Spleen (tissue), 11 donors: ENCODE measurements around the gene CCL1. TPM values are rescaled to one million over a fixed set of nuclear protein-coding genes. Genes with fewer than 3 reads are reported as not detected.

Experiments
- DNase-seq: peaks from one replicate; pipeline ENCODE4 v3.0.0-alpha.2; 2020
- H3K27ac ChIP-seq, 8 donors: fragments of 200-600 bp; sonication (generic) in 7 of 8; 1 replicate in 4 of 8; 2 replicates in 4 of 8; pipeline versions ENCODE4 v1.5.0 to v1.8.0; 2016 to 2021; ENCODE audit warnings: inconsistent platforms in 4 of 8, mild to moderate bottlenecking in 4 of 8, moderate library complexity in 1 of 8
- H3K27me3 ChIP-seq, 7 donors: fragments of 200-600 bp; sonication (generic) in 6 of 7; replicated peaks in 1 of 7; 1 replicate in 4 of 7; 2 replicates in 3 of 7; pipeline versions ENCODE4 v1.5.0 to v1.8.0; 2016 to 2021; ENCODE audit warnings: inconsistent platforms in 3 of 7, mild to moderate bottlenecking in 1 of 7
- H3K36me3 ChIP-seq, 6 donors: fragments of 200-600 bp; sonication (generic) in 5 of 6; 1 replicate in 4 of 6; 2 replicates in 2 of 6; pipeline versions ENCODE4 v1.5.0 to v1.8.0; 2016 to 2021; ENCODE audit warnings: inconsistent platforms in 2 of 6
- H3K4me1 ChIP-seq, 6 donors: fragments of 200-600 bp; sonication (generic) in 5 of 6; 1 replicate in 3 of 6; 2 replicates in 3 of 6; pipeline versions ENCODE4 v1.5.0 to v1.8.0; 2016 to 2021; ENCODE audit warnings: inconsistent platforms in 3 of 6
- H3K4me3 ChIP-seq, 8 donors: fragments of 200-600 bp; sonication (generic) in 7 of 8; 1 replicate in 4 of 8; 2 replicates in 4 of 8; pipeline versions ENCODE4 v1.5.0 to v1.8.0; 2016 to 2021; ENCODE audit warnings: inconsistent platforms in 4 of 8, mild to moderate bottlenecking in 4 of 8, moderate library complexity in 2 of 8
- H3K9me3 ChIP-seq, 8 donors: fragments of 200-600 bp; sonication (generic) in 7 of 8; 1 replicate in 4 of 8; 2 replicates in 4 of 8; pipeline versions ENCODE4 v1.5.0 to v1.8.0; 2016 to 2021; ENCODE audit warnings: inconsistent platforms in 4 of 8
- CTCF ChIP-seq, 11 experiments: fragments of 200-600 bp in 7 of 11; fragments of 450-650 bp in 4 of 11; sonication (generic) in 4 of 11; IDR thresholded peaks in 8 of 11; conservative IDR thresholded peaks in 3 of 11; 1 replicate in 7 of 11; 2 replicates in 4 of 11; pipeline versions ENCODE4 v1.4.0 to v1.8.0; 2016 to 2021; ENCODE audit warnings: antibody characterized with exemption in 11 of 11, inconsistent platforms in 4 of 11, mild to moderate bottlenecking in 1 of 11
- POLR2A ChIP-seq, 3 donors: fragments of 450-650 bp; IDR thresholded peaks; one replicate each; pipeline ENCODE4 v1.5.1; 2017; ENCODE audit warnings: antibody characterized with exemption in 3 of 3, mild to moderate bottlenecking in 1 of 3
- POLR2AphosphoS5 ChIP-seq, 3 donors: sonication (generic); formaldehyde crosslinking; IDR thresholded peaks; one replicate each; pipeline ENCODE4 v1.5.1; 2017; ENCODE audit warnings: antibody characterized with exemption in 3 of 3
- WGBS, 5 donors: extraction: QIAGEN DNeasy Blood & Tissue Kit in 3 of 5; methylation state at CpG; one replicate each; pipeline versions ENCODE4 v1.1.5 to v1.1.7; 2013 to 2018; 5-methylcytosine and 5-hydroxymethylcytosine counted together
- intact Hi-C: fragments of 100-400 bp; cut with DNase I; formaldehyde crosslinking; loops from one replicate; pipeline ENCODE4 v1.15.0; 2023; ENCODE audit warnings: low total_unique reads
- polyA plus RNA-seq, 3 donors: library from polyadenylated mRNA; stranded (reverse); fragments of 200-250 nt; gene quantifications; one replicate each; pipeline ENCODE4 v1.2.1, GENCODE V29; 2013
- total RNA-seq, 7 donors: library from RNA; depleted of rRNA in 3 of 7; stranded (reverse); fragments of >200 nt in 3 of 7; fragmentation: NEBNext Ultra II Directional in 4 of 7; extraction: Animal tissue kit (Norgen Biotek cat#: 25700) in 4 of 7; gene quantifications; one replicate each; pipeline versions ENCODE4 v1.1.0 to v1.2.1, GENCODE V29; 2016 to 2021
- donor health status: healthy with polysubstance abuse.
- donor health status: DM: no; HTN: no; CAD: no; lungs with moderate emphysema.
- donor health status: DM: no; HTN: no; CAD: no.
- donor health status: Bipolar disorder and iron deficiency.
- donor health status: healthy.
- donor health status: DM: no; HTN: no; CAD: no.
- donor health status: DM: yes; HTN: yes; CAD: no.

Gene CCL1
- total and polyA plus RNA-seq, 10 donors: not detected

GRCh38 chr17:34312080-34312479 is 51.0 kb downstream of the CCL1 start:
- Histone ChIP-seq H3K4me3 (no peak overlapping the region), H3K27me3 (peaks cover 0 to 9% (median 0%) of the 10 kb centered on the region in 7 donors), H3K36me3 (no peaks in the 10 kb centered on the region), H3K9me3 (no peaks in the 10 kb centered on the region), H3K4me1 (peaks cover 0 to 31% (median 20%) of the 10 kb centered on the region in 6 donors), H3K27ac (peak overlapping the region in 5 of 8 donors; percentile 13 to 73 (median 53))
- intact Hi-C loops: no loop called here
- WGBS, 5 donors: 54 to 73% (median 56%) methylated on average over 5 of the region's 5 CpGs
- DNase-seq: no peak
- TF ChIP-seq CTCF (IDR thresholded peaks at IDR 0.05 in 8 of 11, conservative IDR thresholded peaks at IDR 0.05 in 3 of 11) (no peak), POLR2A (IDR thresholded peaks at IDR 0.05) (no peak), POLR2AphosphoS5 (IDR thresholded peaks at IDR 0.05) (no peak)

GRCh38 chr17:34311291-34311690 is 51.7 kb downstream of the CCL1 start:
- peaks cover 0 to 9% (median 0%) of the 10 kb centered on the region in 7 donors for H3K27me3 ChIP-seq
- intact Hi-C loops: no loop called here
- H3K4me1 ChIP-seq: peaks cover 0 to 37% (median 24%) of the 10 kb centered on the region in 6 donors
- WGBS, 5 donors: 75 to 87% (median 81%) methylated on average over 7 of the region's 7 CpGs
- peak overlapping the region in 1 of 8 donors; percentile 53 for H3K27ac ChIP-seq
- no peaks in the 10 kb centered on the region for H3K36me3 ChIP-seq
- H3K9me3 ChIP-seq: no peaks in the 10 kb centered on the region
- no peak overlapping the region for H3K4me3 ChIP-seq
- no peak for DNase-seq
- TF ChIP-seq POLR2AphosphoS5 (IDR thresholded peaks at IDR 0.05) (no peak), CTCF (IDR thresholded peaks at IDR 0.05 in 8 of 11, conservative IDR thresholded peaks at IDR 0.05 in 3 of 11) (no peak), POLR2A (IDR thresholded peaks at IDR 0.05) (no peak)

Other genes starting within 250 kb of the CCL1 start
- 10 to 100 TPM in 3 of 7 donors, 1 to 10 TPM in 4; 4.6 to 70.7 (median 6.1) TPM for gene CCL2, start 107.9 kb downstream of the CCL1 start, total RNA-seq
- 10 to 100 TPM; 10.8 to 36.5 (median 21.6) TPM for gene CCL2, start 107.9 kb downstream of the CCL1 start, polyA plus RNA-seq
- gene CCL7, start 93.0 kb downstream of the CCL1 start, total RNA-seq: not detected
- gene CCL7, start 93.0 kb downstream of the CCL1 start, polyA plus RNA-seq: not detected
- gene CCL11, start 77.5 kb downstream of the CCL1 start, total RNA-seq: 1 to 10 TPM in 1 of 7 donors, under 1 TPM in 1, not detected in 5; 0.60 to 1.9 TPM
- gene CCL11, start 77.5 kb downstream of the CCL1 start, polyA plus RNA-seq: under 1 TPM; 0.26 to 0.76 (median 0.29) TPM
- under 1 TPM in 2 of 7 donors, not detected in 5; 0.84 to 0.95 TPM for gene CCL8, start 43.8 kb downstream of the CCL1 start, total RNA-seq
- under 1 TPM; 0.33 to 0.48 (median 0.41) TPM for gene CCL8, start 43.8 kb downstream of the CCL1 start, polyA plus RNA-seq
- gene CCL13, start 6.8 kb downstream of the CCL1 start, total RNA-seq: not detected
- under 1 TPM in 2 of 3 donors, not detected in 1; 0.12 to 0.54 TPM for gene CCL13, start 6.8 kb downstream of the CCL1 start, polyA plus RNA-seq
- gene TMEM132E, start 216.3 kb upstream of the CCL1 start, total RNA-seq: under 1 TPM; 0.09 to 0.79 (median 0.28) TPM
- under 1 TPM; 0.09 to 0.22 (median 0.17) TPM for gene TMEM132E, start 216.3 kb upstream of the CCL1 start, polyA plus RNA-seq